HS-5 (cell line): ENCODE measurements around the gene CCDC134.
"Not testable (repeated sequence)": the region's sequence is repeated elsewhere in the genome, so short reads cannot be mapped to it uniquely, and the experiment has no call there.

Experiments used
- DNase-seq: peaks from one replicate; pipeline ENCODE4 v3.0.0-alpha.2; 2012; ENCODE audit warnings: low read depth

CCDC134 gene

GRCh38 chr22:41844513-41844912, 44.0 kb downstream of the CCDC134 start:
- no peak for DNase-seq

- DNase-seq, result no peak
These were observed 45.1 kb downstream of the CCDC134 start for GRCh38 chr22:41845380-41846267.

GRCh38 chr22:41846268-41846987, 45.9 kb downstream of the CCDC134 start:
- no peak for DNase-seq

- DNase-seq, result no peak
These were observed 46.8 kb downstream of the CCDC134 start for GRCh38 chr22:41847300-41847699.

- DNase-seq, result no peak
These were observed 48.0 kb downstream of the CCDC134 start for GRCh38 chr22:41848468-41848867.

GRCh38 chr22:41856469-41856868, 56.0 kb downstream of the CCDC134 start:
- DNase-seq, result no peak

- DNase-seq, result peak; percentile 63
These were observed 56.8 kb downstream of the CCDC134 start for GRCh38 chr22:41857155-41857859.

- no peak for DNase-seq
These were observed 57.4 kb downstream of the CCDC134 start for GRCh38 chr22:41857860-41858199.

- no peak for DNase-seq
These were observed 61.7 kb downstream of the CCDC134 start for GRCh38 chr22:41862160-41862529.

GRCh38 chr22:41862530-41863266, 62.2 kb downstream of the CCDC134 start:
- no peak for DNase-seq

- no peak for DNase-seq
These were observed 63.0 kb downstream of the CCDC134 start for GRCh38 chr22:41863472-41863871.

- no peak for DNase-seq
These were observed 68.1 kb downstream of the CCDC134 start for GRCh38 chr22:41868556-41868955.

GRCh38 chr22:41870081-41870480, 69.6 kb downstream of the CCDC134 start:
- DNase-seq, result not testable (repeated sequence)

GRCh38 chr22:41870786-41871185, 70.3 kb downstream of the CCDC134 start:
- no peak for DNase-seq

- no peak for DNase-seq
These were observed 72.9 kb downstream of the CCDC134 start for GRCh38 chr22:41873391-41873790.

GRCh38 chr22:41874090-41874489, 73.6 kb downstream of the CCDC134 start:
- DNase-seq, result no peak

GRCh38 chr22:41875531-41876270, 75.2 kb downstream of the CCDC134 start:
- no peak for DNase-seq
